NCI-H2081 treated with DMSO at 0.1 percent for 48 hours (cell line): ENCODE data around the gene MYO1B.

Experiments used
- DNase-seq: peaks from one replicate; lab custom pipeline; 2025; lab: John Stamatoyannopoulos, UW

The MYO1B gene

DNA sequence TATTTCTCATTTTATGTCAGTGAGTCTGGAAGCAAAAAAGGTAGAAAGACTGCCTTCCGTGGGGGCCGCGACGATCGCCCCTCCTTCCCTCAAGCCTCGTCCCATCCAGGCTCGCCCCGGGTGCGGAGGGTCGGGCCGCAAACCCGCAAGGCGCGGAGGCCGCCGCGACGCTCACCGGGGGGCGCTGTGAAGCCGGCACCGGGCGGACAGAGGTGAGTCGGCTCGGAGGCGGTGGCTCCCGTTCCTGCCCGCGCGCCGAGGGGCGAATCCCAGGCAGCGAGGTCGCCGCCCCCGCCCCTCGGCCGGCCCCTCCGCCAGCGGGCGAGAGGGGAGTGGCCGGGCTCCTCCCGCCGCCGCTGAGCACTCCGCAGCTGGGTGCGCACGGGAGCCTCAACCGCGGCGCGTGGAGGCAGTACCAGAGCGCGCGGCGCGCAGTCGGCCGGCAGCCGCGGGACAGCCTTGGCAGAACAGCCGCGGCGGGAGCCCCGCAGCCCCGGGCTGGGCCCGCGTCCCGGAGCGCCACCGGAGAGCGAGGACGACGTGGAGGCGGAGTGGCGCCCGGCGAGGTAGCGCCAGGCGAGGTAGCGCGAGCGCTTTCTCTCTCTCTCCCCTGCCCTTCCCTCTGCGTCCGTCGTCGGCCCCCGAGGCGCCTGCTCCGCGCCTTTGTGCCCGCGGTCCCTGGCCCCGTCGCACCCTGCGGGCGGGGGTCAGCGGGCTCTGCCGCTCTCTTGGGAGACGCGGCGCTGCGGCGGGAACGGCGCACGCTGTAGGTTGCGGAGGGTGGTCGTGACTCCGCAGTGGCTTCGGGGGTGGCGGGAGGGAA lies at the start of gene MYO1B:
TSS of gene MYO1B (plus strand) at position 359 of the 823 bp plus-strand sequence. CDS start 31,492 bp downstream, outside the sequence.
- peak; percentile 18 for DNase-seq

GRCh38 chr2:191197096-191197495 lies 48.1 kb upstream of the MYO1B start:
- DNase-seq: no peak

DNA sequence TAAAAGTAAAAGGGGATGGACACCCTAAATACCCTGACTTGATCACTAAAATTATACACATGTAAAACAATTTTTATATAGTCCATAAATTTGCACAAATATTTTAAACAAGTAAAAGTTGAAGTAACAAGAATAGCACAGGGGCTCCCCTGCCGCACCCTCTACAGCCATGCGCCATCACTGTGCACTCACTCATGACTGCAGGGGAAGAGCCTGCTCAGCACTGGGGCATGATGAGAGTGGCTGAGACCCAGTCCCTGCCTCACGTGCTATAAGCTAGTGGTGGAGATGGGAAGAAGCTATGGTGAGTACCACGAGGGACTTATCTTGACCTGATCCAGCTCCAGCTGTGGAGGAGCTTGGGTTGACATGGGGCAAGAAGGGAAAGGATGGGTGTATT lies 46.9 kb upstream of the MYO1B start:
- no peak for DNase-seq

DNA sequence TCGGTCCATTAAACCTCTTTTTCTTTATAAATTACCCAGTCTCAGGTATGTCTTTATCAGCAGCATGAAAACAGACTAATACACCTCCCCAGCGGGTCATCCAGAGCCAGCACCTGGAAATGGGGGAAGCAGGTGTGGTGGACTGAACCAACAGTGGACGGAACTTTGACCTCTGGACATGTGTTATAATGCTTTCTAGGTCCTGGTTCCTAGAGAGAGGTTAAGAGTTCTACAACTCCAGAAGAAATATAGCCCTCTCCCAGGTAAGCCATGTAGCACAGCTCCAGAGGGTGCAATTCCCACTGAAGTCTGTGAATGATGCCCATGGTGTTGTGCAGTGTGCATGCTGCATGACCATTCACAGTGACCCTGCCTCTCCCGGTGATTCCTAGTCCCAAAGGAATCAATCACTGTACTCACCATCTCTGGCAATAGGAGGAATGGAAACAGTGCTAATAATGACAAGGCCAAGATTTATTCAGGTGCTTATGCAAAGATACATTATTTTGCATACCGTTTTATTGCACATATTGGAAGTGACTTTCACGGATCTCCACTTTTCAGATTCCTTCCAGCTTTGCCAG lies 45.2 kb upstream of the MYO1B start:
- no peak for DNase-seq

GRCh38 chr2:191200910-191201309 lies 44.3 kb upstream of the MYO1B start:
- no peak for DNase-seq

GRCh38 chr2:191202209-191202721 lies 42.9 kb upstream of the MYO1B start:
- DNase-seq: no peak

DNA sequence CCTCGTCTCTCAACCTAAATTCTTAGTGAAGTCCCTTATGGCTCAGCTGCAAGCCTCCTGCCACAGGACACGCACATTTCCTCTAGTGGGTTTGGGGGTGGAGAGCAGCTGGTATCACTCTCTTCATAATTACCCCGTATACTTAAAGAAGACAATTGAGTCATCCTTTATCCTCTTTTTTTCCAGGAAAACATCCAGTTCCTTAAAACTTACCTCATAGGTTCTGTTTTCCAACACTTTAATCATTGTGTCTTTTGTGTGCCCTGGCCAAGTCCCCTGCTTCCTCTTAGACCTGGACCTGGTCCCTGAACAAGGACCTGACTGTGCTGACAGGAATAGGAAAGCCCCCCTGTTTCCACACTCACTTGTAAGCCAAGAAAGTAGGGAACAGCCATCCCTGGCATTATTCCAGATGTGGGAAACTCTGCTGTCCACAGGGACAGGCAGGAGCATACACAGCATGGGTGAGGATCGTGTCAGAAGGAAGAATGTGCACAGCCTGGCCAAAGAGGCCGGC lies 42.3 kb upstream of the MYO1B start:
- no peak for DNase-seq

DNA sequence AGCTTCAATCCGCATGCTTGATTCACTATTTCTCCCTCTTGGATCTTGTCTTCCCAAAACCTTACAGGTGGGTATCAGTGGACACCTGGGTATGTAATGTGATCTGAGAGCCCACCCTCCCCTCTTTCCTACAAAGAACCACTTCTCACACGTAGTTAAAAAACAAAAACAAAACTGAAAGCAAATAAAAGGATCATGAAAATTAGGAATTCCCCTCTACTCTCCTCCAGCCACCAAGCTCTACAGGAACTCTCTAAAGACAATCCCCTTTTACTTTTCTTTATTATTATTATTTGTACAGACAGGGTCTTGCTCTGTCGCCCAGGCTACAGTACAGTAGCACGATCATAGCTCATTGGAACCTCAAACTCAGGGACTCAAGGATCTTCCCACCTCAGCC lies 40.8 kb upstream of the MYO1B start:
- no peak for DNase-seq

- no peak for DNase-seq
Measured at GRCh38 chr2:191206613-191207471, 38.4 kb upstream of the MYO1B start.

- DNase-seq: no peak
Measured at GRCh38 chr2:191209340-191209739, 35.9 kb upstream of the MYO1B start.

DNA sequence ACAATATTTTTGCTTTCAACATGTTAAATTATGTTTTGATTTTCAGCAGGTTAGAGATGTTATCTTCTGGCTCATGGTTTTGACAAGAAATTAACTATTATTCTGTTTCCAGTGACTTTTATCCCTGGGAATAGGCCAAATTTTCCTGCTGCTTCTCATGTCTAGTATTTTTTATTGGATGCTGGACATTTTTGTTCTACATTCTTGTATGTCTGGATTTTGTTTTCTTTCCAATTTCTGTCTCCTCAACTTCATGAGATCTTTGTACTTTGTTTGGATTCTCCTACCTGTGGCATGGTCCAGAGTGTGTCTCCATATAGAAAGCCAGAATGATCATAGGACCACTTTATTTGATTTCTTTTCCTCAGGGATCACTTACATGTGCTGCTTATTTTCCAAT lies 33.1 kb upstream of the MYO1B start:
- DNase-seq: no peak

GRCh38 chr2:191213333-191213732 lies 31.9 kb upstream of the MYO1B start:
- DNase-seq: no peak

GRCh38 chr2:191215230-191215629 lies 30.0 kb upstream of the MYO1B start:
- DNase-seq: no peak

GRCh38 chr2:191215666-191216065 lies 29.5 kb upstream of the MYO1B start:
- no peak for DNase-seq

- no peak for DNase-seq
Measured at GRCh38 chr2:191217580-191217979, 27.6 kb upstream of the MYO1B start.

DNA sequence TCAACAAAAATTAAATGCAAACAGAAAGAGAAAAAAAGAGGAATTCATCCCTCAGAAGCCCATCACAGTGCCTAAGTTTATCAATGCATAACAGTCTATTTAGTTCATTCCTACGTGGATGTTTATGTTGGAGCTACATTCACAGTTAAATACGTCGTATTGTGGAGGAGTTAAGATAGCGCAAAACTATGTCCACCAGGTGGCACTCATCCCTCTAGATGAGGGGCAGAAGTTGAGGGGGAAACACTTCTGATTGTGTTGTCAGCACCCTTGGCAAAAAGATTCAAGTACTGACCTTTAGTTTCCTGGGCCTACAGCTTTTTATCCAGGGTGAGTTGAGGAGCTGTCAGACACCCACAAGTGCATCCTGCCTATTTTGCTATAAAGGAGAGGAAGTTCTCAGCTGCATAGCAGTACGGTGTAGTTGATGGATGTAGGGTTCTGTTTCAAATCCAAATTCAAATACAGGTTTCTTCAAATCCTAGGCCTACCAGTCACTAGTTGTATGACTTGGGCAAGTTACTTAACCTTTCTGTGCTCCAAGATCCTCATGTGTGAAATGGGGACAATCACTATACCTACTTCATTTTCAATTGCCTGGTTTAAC lies 26.8 kb upstream of the MYO1B start:
- peak; percentile 3 for DNase-seq

DNA sequence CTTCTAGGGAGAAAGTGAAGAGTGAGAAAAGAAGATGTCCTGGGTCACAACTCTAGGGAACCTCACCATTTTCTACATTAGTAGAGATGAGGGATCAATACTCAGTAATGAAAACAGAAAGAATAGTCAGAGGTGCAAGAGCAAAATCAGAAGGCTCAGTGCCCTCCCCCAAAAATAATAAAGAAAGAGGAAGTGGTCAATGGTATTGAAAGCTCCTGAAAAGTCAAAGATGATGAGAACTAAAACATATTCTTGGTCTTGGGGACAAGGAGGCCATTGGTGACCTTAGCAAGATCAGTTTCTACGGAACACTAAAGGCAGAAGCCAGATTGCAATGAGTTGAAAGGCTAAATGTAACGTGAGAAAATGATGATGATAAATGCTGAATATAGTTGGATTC lies 24.5 kb upstream of the MYO1B start:
- DNase-seq: no peak

DNA sequence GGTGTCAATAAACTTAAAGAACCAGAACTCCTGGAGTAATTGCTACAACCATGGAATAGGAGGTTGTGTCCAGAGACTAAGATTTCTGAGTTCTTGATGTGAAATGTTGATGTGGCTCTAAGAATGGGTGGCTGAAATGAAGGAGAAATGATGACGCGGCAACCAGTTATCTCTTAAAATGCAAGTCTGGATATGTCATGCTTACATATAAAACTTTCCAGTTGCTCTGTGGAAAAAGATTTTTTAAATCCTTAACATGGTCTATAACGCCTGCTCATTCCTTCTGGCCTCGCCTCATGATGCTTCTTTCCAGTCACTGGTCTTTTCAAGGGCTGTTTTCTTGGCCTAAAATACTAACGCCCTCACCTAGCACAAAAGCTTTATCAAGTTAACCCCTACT lies 23.5 kb upstream of the MYO1B start:
- DNase-seq: no peak

DNA sequence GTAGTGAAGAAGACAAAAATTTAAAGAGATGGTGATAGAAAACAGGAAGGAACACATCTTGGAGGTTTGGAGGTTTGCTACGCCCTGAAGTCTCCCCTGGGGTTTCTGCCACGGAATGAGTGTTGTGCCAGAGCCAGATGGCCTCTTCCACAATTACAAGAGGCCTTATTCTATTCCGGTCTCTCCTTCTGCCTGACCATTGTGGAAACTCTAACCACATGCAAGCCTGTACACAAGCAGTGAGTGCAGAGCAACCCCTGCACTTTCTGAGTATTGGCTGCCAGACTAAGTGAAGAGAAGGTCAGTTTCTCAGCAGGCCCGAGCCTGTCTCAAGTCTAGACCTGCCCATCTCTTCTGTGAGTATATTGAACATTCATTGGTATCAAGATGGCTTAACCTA lies 22.7 kb upstream of the MYO1B start:
- DNase-seq: no peak

GRCh38 chr2:191222952-191223351 lies 22.3 kb upstream of the MYO1B start:
- DNase-seq: no peak

DNA sequence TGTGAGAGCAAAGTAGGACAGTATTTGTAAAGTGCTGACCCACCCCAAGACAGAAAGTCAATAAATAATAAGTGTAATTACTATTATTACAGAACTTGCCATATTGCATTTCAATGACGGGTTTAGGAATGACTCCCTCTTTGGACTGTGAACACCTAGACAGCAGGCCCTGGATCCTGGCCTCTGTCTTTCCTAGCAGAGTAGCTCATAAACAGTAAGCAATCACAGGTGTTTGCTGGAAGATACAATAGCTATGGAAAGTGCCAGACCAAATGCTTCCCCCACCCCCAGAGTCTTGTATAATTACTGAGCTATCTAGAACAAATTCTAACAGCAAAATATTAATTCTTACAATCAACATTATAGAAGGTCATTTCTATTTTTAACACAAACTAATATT lies 20.1 kb upstream of the MYO1B start:
- no peak for DNase-seq

DNA sequence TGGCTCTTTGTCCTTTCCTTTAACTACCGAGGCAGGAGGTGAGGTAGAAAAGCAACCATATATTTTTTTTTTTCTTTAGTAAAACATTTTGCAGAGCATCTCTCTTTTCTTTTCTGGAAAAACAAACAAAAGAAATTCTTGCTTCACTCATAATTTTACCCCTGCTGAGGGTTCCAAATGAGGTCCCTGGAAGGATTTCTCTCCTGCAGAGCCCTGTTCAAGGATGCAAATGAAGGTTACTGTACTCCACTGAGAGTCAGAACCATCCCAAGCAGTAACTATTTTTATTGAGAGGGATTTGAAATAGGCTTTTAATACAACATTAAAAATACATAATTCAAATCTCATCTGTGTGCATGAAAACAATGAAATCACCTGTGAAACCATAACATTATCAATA lies 19.5 kb upstream of the MYO1B start:
- DNase-seq: no peak
